ENCODE measurements around the gene MRPL16. TPM values are rescaled to one million over a fixed set of nuclear protein-coding genes. Genes with fewer than 3 reads are reported as not detected.

MRPL16 gene
- total RNA-seq, 1 donor from 2014 or later = 34.5 TPM

DNA sequence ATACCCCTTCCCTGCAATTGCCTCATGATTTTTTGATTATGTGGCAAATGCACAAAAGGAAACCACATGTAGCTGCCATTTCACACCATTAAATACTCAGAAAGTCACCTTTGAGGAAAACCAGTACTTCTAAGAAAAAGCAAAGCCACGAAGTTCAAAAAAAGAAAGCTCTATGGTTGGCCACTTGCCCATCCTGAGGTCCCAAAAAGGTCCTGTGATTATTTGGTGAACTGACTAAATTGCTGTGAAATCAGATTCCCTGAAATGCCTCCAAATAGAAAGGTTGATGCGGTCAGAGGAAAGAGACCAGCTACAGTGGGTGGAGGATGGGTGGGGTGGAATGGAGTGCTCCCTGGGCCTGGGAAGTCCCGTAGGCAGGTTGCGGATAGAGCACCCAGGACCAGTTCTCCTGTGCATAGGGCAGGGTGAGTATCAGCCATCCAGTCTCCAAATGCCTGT, 26.9 kb downstream of the MRPL16 start:
- no peak for DNase-seq (ENCODE audit: low read depth)
- TF ChIP-seq, protein P1, sequence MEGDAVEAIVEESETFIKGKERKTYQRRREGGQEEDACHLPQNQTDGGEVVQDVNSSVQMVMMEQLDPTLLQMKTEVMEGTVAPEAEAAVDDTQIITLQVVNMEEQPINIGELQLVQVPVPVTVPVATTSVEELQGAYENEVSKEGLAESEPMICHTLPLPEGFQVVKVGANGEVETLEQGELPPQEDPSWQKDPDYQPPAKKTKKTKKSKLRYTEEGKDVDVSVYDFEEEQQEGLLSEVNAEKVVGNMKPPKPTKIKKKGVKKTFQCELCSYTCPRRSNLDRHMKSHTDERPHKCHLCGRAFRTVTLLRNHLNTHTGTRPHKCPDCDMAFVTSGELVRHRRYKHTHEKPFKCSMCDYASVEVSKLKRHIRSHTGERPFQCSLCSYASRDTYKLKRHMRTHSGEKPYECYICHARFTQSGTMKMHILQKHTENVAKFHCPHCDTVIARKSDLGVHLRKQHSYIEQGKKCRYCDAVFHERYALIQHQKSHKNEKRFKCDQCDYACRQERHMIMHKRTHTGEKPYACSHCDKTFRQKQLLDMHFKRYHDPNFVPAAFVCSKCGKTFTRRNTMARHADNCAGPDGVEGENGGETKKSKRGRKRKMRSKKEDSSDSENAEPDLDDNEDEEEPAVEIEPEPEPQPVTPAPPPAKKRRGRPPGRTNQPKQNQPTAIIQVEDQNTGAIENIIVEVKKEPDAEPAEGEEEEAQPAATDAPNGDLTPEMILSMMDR (IDR thresholded peaks at IDR 0.05; ENCODE audit: insufficient read depth, low read length, poor library complexity, severe bottlenecking) = no peak
- Histone ChIP-seq H3K36me3 (ENCODE audit: control insufficient read depth, insufficient read depth, low read length) (peaks cover 1% of the 10 kb centered on the region), H3K4me3 (ENCODE audit: low read depth, low read length) (no peak overlapping the region), H3K27me3 (ENCODE audit: control insufficient read depth, insufficient read depth, low read length) (no peaks in the 10 kb centered on the region)

DNA sequence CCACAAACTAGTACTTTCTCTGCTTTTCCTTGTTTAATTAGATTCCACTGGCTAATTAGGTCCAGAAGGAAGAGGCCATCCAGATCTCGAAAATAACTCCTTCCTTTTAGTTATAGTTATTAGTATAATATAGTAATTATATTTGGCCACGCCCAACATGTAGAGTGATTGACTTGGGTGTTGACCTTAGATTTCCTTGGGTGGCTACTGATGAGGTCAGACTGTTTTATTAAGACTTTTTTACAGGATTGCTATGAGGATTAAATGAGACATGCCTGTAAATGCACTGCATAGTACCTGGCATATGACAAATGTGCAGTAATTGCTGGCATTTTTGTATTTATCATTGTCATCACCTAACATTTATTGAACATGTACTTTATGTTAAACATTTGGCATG, 28.5 kb downstream of the MRPL16 start:
- peaks cover 1% of the 10 kb centered on the region for H3K36me3 ChIP-seq (ENCODE audit: control insufficient read depth, insufficient read depth, low read length)
- TF ChIP-seq, protein P1 (IDR thresholded peaks at IDR 0.05; ENCODE audit: insufficient read depth, low read length, poor library complexity, severe bottlenecking) = no peak
- no peak overlapping the region for H3K4me3 ChIP-seq (ENCODE audit: low read depth, low read length)
- no peaks in the 10 kb centered on the region for H3K27me3 ChIP-seq (ENCODE audit: control insufficient read depth, insufficient read depth, low read length)
- DNase-seq (ENCODE audit: low read depth) = no peak

DNA sequence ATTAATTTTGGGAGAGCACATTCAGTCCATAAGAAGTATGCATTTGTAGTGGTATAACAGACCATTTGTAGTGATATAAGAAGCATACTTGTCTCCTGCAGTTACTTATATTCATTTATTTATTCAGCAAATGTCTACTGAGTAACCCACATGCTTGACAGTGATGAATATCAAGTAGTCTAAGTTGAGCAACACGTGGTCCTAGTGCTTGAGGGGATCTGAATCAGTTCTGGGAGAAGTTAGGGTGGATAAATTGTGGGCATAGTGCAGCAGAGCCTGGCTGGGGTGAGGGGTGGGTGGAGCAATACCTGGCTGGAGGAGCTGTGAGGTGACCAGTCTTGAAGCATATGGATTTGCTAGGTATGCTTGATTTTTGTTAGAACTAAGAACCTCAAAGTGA, 31.1 kb downstream of the MRPL16 start:
- peaks cover 1% of the 10 kb centered on the region for H3K36me3 ChIP-seq (ENCODE audit: control insufficient read depth, insufficient read depth, low read length)
- DNase-seq (ENCODE audit: low read depth) = no peak
- TF ChIP-seq, protein P1 (IDR thresholded peaks at IDR 0.05; ENCODE audit: insufficient read depth, low read length, poor library complexity, severe bottlenecking) = no peak

DNA sequence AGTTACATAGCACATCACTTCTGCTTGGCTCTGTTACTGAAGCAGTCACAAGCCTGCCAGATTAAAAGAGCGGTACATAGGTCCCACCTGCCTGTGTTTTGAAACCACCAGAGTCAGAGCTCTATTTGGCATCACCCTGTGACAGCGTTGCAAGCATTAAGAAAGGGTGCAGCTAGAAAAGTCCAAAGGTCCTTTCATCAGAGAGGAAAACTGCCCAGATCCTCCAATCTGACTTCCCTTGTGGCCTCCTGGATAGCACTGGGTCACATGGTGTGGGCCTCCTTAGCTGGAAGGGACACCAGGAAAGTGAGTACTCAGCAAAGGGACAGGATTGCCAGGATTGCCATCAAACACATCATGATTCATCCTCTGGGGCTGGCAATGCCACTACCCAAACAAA, 32.5 kb downstream of the MRPL16 start:
- Histone ChIP-seq H3K27me3 (ENCODE audit: control insufficient read depth, insufficient read depth, low read length) (no peaks in the 10 kb centered on the region), H3K36me3 (ENCODE audit: control insufficient read depth, insufficient read depth, low read length) (peaks cover 1% of the 10 kb centered on the region), H3K4me3 (ENCODE audit: low read depth, low read length) (no peak overlapping the region)
- DNase-seq (ENCODE audit: low read depth) = no peak
- TF ChIP-seq, protein P1 (IDR thresholded peaks at IDR 0.05; ENCODE audit: insufficient read depth, low read length, poor library complexity, severe bottlenecking) = no peak

More for the DNA sequence above, 31.1 kb downstream of the MRPL16 start:
- no peak overlapping the region for H3K4me3 ChIP-seq (ENCODE audit: low read depth, low read length)
- no peaks in the 10 kb centered on the region for H3K27me3 ChIP-seq (ENCODE audit: control insufficient read depth, insufficient read depth, low read length)

DNA sequence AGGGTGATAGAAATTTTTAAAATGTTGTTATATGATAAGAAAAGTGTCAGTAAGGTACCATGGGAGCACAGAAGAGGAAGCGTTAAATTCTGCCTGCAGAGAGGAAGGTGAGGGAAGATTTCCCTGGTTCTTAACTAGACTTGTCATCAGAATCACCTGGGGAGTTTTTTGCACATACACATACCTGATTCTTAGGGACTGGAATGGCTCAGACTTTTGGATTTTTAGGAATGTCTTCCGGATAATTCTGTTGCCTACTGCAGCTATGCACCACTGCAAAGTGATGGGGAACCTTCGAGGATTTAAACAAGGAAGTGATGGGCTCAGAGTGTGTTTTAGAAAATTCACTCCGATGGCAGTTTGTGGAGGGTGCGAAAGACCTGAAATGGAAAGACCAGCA, 33.5 kb downstream of the MRPL16 start:
- TF ChIP-seq, protein P1 (IDR thresholded peaks at IDR 0.05; ENCODE audit: insufficient read depth, low read length, poor library complexity, severe bottlenecking) = no peak
- no peak overlapping the region for H3K4me3 ChIP-seq (ENCODE audit: low read depth, low read length)
- no peak for DNase-seq (ENCODE audit: low read depth)
- peaks cover 1% of the 10 kb centered on the region for H3K36me3 ChIP-seq (ENCODE audit: control insufficient read depth, insufficient read depth, low read length)
- H3K27me3 ChIP-seq (ENCODE audit: control insufficient read depth, insufficient read depth, low read length) = no peaks in the 10 kb centered on the region
